Esophagus mucosa (tissue), 1 donor: ENCODE data around the gene LBH. TPM values are rescaled to one million over a fixed set of nuclear protein-coding genes. Genes with fewer than 3 reads are reported as not detected.
"Not testable (repeated sequence)": the region's sequence is repeated elsewhere in the genome, so short reads cannot be mapped to it uniquely, and the experiment has no call there.

ENCODE experiments used
- ATAC-seq: fragments of 200-7000 bp; cut with Tn5 transposase; one replicate; pipeline ENCODE4 v1.9.1; 2020
- total RNA-seq: library from RNA; stranded (reverse); gene quantifications from one replicate; pipeline ENCODE4 v1.2.4, GENCODE V29; 2023
- donor health status: DM: yes; HTN: yes; CAD: no.

Gene LBH
- total RNA-seq, 1 donor from 2014 or later: 4.0 TPM

DNA sequence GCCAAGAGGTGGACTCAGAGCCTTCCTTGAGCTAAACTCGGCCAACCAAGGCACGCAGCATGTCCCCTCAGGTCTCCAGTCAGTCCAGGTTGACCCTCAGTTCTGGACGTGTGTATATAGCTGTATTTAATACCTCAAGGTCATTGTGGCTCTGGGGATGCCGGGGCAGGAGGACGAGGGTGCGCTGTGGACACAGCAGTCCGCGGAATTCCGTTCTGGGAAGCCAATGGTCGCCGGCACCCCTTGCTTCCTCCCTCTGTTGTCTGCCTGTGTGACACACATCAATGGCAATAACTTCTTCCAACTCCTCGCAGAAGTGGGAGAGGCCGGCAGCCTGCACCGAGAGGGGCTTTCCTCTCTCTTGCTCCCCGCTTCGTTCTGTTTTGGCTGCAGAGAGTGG is 27.7 kb downstream of the LBH start:
- ATAC-seq: no peak

DNA sequence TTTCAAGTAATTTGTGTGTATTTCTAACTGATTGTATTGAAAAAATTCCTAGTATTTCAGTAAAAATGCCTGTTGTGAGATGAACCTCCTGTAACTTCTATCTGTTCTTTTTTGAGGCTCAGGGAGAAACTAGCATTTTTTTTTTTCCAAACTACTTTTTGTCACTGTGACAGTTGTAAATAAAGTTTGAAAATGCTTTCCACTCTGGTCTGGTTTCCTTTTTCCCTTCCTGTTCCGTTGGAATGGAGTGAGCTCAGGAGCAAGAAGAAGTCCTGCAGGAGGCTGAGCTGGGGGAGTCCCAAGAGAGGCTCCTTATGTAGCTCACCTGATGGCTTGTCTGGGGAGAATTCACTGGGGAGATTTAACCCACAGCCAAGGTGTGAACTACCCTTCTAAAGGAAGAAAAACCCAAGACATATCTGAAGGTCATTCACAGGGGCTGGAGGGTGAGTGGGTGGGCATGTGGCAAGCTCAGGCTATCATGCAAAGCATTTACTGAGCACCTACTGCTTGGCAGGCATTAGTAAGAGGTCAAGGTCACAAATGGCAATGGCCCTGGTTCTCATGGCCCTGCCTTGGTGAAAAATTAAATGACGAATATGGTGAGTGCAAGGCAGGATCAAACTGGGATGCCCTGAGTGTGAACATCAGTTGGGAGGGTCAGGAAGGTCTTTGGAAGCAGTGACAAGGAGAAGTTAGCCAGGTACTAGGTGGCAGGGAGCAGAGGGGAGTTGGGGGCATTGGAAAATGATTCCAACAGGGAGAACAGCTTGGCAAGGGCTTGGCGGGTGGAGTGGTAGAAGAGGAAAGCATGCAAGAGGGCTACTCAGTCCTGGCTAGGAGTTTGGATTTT is 28.7 kb downstream of the LBH start:
- ATAC-seq: no peak

DNA sequence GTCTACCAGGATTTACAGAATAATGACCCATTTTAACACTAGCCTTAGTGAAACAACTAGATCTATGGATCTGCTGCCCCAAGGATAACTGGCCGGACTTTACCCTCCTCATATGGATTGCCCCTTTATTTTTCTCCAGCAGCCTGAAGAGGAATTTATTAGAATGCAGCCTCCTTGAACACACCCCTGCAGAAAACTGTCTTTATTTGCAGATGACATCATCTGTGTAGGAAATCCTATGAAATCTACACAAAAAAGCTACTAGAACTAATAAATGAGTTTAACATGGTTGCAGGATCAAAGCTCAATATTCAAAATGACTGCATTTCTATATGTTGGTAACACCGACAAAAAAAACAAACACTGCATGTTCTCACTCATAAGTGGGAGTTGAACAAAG is 29.6 kb downstream of the LBH start:
- ATAC-seq: no peak

DNA sequence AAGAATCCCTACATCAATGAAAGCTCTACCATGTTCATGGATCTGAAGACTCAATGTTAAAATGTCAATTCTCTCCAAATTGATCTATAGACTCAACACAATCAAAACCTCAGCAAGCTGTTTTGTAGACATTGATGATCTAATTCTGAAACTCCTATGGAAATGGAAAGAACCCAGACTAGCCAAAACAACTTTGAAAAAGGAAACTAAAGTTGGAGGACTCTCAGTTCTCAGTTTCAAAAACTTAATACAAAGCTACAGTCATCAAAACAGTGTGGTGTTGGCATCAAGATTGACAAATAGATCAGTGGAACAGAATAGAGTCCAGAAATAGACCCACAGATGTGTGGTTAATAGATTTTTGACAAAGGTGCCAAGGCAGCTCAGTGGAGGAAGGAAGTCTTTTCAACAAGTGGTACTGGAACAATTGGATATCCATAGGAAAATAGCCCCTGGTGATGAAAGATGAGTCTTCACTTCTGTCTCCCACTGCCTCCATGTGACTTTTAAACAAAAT is 30.4 kb downstream of the LBH start:
- ATAC-seq: no peak

DNA sequence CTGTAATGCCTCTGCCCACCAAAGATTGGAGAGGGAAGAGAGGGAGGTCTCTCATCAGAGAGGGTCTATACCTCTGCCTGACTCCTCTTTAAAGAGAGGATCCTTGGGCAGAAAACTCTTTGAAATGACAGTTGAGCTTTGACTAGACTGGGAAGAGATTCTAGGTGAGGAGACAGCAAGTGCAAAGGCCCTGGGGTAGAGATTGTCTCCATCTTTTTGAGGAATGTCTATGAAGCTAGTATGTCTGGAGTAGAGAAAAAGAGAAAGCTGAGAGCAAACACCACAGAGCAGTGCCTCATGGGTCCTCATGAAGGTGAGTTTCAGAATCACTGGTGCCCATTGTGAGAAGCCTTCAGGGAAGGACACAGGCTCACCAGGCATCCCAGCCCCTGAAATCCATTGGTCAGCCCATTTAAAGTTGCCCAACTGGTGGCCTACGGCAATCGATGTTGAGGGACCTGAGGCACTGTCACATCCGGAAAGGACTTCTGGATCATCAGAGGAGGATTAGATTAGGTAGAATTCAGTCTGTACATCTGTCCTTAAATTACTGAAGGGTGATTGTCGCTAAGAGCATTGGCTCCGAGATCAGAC is 31.5 kb downstream of the LBH start:
- ATAC-seq: no peak

DNA sequence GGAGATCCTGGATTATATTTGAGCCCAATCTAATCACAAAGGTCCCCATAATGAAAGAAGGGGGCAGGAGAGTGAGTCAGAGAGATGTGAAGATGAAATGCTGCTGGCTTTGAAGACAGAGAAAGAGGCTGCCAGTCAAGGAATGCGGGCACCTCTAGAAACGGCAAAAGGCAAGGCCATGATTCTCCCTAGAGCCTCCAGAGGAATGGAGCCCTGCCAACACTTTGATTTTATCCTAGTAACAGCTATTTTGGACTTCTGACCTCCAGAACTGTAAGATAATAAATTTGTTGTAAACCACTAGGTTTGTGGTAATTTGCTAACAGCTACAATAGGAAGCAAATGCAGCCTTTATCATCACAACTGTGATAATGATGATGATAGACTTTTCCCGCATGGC is 32.9 kb downstream of the LBH start:
- ATAC-seq: no peak

DNA sequence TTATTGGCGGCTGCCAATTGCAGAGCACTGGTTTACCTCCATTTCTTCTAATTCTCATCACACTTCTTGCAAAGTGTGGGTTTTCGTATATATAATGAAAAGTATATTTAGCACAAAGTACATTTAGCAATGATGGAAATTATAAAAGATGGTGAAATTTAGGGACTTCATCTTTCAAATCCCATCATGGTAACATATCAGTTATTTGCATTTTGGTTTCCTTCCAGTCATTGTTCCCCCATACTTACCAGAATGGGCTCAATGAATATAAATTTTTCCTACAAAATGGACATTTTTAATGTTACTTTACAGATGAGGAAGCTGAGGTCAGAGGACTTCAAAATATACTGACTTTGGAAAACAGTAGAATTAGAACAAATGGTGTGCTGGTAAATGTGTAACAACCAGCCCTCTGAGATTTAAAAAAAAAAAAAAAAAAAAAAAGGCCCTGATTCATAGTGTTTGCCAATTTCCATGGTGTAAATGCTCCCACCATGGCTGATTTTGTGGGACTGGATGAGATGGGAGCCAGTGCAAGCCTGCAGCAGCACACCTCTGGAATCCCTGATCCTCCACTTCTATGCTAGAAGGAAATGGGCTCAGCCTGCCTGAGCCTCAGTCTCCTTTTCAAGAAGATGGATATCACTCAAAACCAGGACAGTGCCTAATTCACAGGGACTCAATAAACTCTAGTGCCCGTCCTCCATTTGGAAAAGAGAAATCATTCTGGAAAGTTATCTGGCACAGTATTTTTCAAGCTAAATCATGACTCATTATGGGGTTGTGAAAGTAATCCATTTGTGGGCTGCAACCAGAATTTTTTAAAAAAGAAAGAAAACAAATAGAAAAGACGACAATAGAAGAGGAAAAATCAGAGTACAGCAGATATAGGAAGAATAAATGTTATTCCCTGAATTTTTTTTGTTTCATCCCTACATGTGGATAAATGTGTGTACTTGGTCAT is 34.0 kb downstream of the LBH start:
- ATAC-seq: no peak

DNA sequence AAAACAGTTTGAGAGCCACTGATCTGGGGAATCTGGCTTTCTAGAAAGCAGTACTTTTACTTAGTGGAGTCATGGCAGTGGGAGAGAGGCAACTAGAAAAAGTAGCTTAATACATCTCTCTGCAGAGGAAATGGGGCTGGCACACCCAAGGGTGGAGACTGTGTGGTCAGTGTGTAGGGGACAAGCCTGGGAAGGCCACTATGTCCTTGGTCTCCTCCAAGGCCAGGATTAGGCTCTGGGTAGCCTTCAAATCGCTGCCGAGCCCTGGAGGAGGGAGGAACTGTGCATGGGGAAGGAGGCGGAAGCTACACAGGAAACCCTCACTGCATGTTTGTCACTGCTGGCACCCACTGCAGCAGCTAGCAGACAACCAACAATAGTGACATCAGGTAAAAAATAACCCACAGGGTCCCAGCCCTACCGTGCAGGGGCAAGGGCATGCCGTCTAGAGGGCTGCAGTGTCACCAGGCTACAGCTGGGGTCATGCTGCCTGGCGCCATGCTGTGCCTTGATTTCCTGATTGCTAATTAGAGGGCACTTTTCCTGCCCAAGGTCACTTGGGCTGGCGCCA is 34.8 kb downstream of the LBH start:
- ATAC-seq: peak; percentile 63

DNA sequence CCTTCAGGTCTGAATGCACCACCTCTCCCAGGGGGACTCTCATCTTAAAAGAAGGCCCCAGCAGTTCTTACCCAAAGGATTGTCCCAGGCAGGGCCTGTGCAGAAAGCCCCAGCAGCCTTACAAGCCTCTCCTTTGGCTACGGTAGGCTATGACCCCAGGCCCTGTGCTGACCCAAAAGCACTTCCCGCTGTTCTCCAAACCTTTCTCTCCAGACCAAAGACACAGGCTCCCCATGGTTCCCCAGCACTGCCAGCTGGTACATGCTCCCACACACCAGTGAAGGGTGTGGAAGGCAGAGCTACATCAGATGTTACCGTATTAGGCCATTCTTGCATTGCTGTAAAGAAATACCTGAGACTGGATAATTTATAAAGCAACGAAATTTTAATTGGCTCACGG is 35.4 kb downstream of the LBH start:
- ATAC-seq: no peak

DNA sequence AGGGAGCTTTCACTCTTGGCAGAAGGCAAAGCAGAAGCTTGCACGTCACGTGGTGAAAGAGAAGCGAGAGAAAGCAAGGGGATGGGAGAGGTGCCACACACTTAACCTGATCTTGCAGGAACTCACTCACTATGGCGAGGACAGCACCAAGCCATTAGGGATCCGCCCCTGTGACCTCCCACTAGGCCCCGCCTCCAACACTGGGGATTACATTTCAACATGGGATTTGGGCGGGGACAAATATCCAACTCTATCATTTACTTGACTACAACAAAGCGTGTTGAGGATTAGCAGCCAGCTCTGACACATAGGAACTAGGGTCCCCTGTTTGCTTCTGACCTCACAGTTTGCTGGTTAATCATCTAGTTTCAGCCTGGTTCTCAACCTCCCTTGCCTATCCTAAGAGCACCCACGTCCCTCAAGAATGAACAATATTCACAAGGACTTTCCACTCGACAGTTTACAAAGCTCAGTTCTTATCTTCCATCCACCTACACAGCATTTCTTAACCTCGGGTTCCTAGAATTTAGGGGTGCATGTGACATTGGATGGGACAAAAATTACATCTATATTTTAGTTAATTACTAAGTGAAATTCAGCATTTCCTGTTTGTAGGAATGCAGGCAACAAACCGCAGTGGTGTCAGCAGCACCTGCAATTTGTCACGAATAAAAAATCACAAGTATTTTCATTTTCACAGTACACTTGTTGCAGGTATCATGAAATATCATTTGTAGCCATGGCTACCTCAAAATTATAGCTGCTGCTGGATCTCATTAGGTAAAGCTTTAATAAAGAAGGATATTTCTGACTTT is 36.0 kb downstream of the LBH start:
- ATAC-seq: peak; percentile 39

DNA sequence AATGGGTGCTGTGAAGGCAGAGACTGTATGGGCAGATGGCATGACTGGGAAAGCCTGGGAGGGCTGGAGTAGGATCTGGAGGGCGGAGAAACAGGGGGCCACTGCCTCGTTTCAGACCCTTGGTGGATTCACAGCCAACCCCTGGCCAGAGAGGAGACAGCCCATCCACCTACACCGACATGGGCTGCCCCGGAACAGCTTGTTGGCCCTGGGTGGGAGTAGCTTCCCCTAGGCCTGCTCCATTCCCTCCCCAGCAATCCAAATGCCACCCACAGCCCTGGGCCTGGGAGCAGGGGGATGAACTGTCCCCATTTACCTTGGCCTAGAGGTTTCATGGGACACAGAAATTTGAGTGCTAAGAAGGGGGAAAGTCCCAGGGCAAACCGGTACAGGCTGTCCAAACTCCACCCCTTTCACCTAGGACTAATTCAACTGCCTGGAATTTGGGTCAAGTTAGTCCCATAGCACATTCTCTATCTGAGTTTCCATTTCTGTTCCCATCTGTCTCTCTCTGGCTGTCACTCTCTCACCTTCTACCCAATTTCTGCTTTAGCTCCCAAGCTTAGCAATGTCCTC is 37.0 kb downstream of the LBH start:
- peak; percentile 51 for ATAC-seq

DNA sequence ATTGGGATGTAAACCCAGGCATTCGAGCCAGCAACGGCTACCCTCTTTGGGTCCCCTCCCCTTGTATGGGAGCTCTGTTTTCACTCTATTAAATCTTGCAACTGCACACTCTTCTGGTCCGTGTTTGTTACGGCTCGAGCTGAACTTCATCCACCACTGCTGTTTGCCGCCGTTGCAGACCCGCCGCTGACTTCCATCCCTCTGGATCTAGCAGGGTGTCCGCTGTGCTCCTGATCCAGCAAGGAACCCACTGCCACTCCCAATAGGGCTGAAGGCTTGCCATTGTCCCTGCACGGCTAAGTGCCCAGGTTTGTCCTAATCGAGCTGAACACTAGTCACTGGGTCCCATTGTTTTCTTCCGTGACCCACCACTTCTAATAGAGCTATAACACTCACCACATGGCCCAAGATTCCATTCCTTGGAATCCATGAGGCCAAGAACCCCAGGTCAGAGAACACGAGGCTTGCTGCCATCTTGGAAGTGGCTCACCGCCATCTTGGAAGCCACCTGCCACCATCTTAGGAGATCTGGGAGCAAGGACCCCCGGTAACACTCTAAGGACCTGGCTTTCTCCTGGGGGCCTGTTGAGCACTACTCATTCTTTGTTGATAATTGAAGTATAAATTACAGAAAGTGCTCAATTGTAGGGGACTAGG is 37.9 kb downstream of the LBH start:
- not testable (repeated sequence) for ATAC-seq

DNA sequence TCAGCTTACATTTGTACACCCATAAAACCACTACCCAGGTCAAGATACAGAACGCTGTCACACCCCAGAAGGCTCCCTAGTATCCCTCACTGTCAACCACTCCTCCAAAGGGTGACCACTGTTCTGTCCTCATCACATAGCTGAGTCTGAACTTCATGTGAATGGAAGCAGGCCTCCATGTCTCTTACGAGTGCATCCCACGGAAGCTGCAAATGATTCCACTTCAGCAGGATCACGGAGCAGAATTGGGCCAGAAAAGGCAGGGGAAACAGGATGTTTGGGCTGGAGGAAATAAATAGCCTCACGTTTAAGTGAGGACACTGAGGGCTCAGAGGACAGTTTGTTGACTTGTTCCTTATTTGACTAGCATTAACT is 38.4 kb downstream of the LBH start:
- no peak for ATAC-seq

DNA sequence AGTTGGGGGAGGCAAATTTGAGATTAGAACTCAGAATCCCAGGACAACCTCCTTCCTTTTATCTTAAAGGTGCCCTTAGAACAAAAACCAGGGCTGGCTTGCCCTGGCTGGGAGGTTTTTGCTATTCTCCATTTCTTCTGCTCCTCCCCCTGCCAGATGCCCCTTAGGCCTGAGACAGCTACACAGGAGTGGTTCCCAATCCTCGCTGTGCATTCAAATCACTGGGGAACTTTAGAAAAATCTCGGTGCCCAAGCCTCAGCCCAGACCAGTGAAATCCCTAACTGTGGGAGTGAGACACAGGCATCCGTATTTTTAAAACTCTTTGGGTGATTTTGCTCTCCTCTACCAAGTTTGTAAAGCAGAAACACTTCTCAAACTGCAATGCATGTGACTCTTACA is 38.8 kb downstream of the LBH start:
- ATAC-seq: no peak

DNA sequence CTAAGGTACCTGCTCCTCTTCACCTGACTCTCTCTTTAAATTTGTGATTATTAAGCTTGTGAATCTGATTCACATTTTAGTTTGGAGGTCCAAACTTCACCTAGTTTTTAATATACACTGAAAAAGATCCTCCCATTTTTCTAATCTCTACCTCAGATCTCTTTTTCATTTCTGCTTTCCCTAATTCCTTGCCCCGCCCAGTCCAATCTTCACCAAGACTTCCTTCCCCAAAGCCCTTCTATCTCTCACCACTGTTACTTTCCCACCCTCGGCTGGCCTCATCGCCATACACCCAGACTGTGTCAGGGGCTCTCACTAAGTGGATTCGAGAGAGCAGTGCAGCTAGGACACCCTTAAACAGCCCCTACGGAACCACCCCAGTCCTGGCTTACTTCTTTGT is 40.0 kb downstream of the LBH start:
- ATAC-seq: no peak

DNA sequence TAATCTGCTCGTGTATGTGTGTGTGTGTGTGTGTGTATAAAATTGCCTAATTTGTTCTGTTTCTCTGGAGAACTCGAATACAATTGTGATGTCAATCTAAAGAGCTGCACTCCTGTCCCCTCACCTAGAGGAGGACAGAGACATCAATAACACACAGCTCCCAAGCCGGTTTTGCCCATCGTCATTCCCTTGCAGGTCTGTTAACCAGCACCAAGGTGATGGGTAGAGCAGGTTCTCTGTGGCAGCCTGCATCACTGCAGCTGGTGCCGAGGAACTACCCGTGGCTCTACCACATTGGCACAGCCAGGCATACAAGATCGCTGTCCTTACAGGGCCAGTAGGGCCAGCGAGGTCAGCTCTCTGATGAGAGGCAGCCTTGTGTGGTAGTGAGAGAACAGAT is 41.0 kb downstream of the LBH start:
- no peak for ATAC-seq

DNA sequence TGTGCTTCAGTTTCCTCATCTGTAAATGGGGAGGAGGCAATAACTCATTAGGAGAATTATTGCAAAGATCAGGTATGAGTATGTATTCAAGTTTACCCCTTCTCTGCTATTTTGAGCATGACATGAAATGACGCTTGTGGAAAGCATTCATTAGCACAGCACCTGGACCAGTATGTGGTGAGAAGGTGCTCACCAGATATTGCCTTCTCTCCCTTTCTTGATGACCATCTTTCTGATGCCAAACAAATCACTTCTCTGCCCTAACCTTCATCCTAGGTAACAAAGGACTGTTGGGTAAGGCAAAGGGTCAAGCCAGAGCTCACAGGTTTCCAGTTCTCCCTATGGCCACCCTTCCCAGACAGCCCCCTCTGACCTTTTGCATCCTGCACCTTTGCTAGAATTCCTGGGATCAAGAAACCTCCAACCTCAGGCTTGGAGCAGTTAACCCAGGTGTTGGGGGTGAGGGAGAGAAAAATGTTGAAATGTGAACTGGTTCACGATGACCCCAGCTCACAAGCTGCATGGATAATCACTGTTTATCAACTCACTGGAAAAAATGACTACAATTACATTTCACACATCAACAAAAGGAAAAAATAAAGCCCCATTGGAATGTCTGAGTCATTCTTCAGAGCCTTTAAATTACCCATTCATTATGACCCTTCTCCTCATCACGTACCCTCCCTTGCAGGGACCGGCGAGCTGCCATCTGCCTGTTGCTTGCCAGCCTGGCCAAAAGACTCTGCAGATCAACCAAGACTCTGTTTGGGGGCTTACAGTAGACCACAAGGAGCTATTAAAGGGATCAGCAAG is 41.6 kb downstream of the LBH start:
- ATAC-seq: peak; percentile 21

DNA sequence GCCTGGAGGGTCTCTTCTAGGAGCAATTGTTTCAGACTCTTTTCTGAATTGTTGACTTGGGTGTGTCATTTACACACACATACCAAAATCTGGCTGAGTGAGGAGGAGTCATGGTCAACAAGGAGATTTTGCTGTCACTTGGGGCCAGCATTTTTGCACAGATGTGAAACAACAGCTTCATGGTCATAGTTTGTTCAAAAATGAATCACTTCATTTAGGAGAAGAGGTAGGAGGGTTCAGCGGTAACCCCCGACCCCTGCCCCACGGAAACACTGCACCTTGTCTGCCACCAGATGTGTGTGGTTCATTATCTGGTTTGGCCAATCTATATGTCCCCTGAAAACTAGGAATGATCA is 42.2 kb downstream of the LBH start:
- peak; percentile 24 for ATAC-seq

DNA sequence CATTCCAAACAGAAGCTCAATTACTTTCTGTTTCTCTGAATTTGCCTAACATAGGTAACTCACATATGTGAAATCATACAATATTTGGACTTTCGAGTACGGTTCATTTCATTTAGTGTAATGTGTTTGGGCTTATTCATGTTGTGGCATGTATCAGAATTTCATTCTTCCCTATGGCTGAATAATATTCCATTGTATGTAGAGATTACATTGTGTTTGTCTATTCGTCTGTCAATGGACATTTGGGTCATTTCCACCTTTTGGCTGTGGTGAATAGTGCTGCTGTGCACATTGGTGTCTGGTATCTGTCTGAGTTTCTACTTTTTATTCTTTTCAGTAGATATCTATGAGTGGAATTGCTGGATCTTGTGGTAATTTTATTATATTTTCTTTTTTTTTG is 43.9 kb downstream of the LBH start:
- ATAC-seq: peak; percentile 80

DNA sequence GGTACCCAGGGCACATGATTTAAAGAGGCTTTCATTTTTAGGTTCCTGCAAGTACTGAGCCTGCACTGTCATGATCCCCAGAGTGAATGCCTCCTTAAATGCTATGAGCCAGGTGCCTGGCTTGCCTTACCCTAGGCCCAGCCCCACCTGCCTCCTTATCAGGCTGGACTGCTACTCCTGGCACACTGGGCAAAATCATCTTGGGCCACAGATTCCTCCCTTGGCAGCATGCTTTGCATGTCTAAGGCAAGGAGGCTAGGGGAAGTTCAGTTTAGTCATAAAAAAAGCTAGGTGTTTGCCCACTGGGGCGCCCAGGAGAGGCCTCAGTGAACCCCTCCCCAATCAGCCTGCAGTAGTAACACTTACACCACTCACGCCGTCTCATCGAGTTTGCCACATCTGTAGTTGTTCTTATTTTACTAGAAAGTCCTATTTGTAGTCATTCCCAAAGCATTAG is 45.1 kb downstream of the LBH start:
- no peak for ATAC-seq
